ENCODE results near the gene CEBPE.

Gene CEBPE

GRCh38 chr14:23104591-23105347 lies 14.3 kb downstream of the CEBPE start, which contains the start of gene CIROP:
CIROP (minus strand) TSS chr14:23104989; CDS start chr14:23104920, 69 bp downstream.
- DNase-seq (ENCODE audit: insufficient read length, low spot score) (no peak), FAIRE-seq (no peak)

DNA sequence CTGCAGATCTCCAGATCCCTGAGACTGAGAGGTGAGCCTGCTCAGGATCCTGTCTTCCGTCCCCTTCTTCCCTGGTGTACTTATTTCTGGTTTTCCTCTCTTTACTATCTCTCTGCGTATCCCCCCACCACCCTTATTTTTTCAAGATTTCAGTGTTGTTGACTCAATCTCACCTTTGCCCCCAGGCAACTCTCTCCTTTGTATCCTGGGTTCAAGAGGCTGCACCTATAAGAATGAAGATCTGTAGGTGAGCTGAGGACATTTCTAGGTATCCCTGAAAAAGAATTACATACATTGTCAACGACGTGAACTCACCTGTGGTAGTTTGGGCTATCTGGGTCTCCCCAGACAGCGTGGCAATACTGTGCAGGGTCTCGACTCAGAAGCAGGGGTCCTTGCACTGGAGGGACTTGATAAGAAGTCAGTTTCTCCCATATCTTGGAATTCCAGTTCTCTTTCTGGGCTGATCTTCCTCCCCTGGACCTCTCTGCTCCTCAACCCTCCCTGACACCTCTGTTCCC lies 14.9 kb downstream of the CEBPE start:
- FAIRE-seq (no peak), DNase-seq (ENCODE audit: insufficient read length, low spot score) (no peak)

GRCh38 chr14:23103581-23103980 lies 15.5 kb downstream of the CEBPE start:
- DNase-seq (ENCODE audit: insufficient read length, low spot score): no peak
- FAIRE-seq: no peak

- FAIRE-seq: no peak
- no peak for DNase-seq (ENCODE audit: insufficient read length, low spot score)
These were observed 16.3 kb downstream of the CEBPE start for GRCh38 chr14:23102801-23103200.

DNA sequence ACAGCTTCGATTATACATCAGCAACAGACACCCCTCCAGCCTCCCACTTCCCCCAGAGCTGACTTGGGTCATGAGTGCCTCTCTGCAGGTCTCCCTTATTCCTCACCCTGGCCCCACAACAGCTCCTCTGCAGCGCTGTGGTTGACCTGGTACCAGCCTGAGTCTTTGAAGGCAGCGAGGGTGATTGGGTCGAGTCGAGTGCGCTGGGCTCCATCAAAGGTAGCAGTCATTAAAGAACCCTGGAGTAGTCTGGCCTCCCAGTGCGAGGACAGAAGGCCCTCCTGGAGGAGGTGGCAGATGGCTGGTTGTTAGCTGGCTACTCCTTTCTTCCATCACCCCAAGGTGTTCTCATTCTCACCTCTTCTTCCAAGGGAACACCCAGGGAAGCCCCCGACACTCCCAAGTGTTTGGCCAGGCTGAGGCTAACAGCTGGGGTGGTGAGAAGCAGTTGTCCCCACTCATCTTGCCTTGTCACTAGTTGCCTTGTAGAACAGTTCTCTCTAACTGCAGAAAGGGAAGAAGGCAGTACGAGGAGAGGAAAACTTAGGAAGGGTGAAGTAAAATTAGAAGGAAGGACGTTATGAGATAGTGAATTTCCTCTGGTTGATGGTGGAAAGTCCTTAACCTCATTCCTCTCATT lies 16.9 kb downstream of the CEBPE start:
- no peak for DNase-seq (ENCODE audit: insufficient read length, low spot score)
- no peak for FAIRE-seq

DNA sequence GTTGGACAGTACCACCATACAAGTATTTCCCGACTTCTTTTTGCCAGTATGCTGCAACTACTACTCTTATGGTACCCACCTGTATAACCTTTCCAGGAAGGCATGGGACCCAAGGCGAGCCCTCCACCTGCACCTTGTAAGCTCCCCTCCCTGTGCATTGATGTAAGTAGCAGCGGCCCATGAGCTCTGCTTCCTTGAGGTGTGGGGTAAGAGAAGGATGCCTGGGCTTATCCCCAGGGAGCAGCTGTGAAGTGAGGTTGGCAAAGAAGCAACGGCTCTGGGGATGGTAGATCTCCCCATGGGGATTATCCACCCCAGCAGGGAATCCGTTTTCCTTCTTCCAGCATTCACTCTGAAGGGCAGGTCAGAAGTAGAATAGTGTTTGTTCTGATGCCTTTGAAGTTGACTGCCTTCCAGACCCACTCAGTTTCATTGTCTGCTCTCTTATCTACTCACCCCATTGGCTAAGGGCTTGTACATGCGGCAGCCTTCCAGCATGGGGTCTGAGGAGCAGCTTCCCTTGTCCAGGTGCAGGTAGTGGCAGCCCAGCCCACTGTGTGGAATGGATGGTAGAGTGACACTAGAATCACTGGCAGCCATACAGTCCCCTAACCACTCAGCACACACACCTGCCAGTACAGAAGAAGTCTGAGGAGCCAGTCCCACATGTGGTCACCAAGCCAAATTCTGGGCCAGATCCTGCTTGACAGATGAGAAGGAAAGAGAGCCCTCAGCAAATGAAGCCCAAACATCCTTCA lies 17.7 kb downstream of the CEBPE start:
- DNase-seq (ENCODE audit: insufficient read length, low spot score): no peak
- FAIRE-seq: no peak

DNA sequence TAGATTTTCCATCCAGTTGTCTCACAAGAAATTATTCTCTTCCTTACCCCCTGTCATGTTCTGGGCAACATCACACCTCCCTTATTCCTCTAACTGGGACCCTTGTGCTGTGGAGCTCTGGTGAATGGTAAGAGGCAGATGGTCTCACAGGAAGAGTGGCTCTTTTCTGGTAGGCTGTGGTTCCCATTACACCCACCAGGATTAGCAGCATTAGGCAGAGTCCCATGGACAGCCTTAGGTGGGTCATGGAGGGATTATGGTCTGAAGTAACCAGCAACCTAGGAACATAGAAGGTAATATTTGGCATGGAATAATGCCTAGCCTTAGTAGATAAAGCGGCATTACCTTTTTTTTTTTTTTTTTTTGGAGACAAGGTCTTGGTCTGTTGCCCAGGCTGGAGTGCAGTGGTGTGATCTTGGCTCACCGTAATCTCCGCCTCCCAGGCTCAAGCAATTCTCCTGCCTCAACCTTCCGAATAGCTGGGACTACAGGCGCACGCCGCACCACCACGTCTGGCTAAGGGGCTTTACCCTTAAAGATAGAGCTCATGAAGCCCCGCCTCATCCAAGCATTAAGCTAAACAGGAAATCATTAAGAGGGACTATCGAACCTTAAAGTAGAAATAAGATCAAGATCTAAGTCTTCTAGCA lies 19.7 kb downstream of the CEBPE start:
- DNase-seq (ENCODE audit: insufficient read length, low spot score) (no peak), FAIRE-seq (no peak)

GRCh38 chr14:23097786-23098185 lies 21.3 kb downstream of the CEBPE start:
- DNase-seq (ENCODE audit: insufficient read length, low spot score) (no peak), FAIRE-seq (no peak)

GRCh38 chr14:23095196-23096108 lies 23.6 kb downstream of the CEBPE start, which contains the start of gene C14orf119:
C14orf119 (plus strand) TSS chr14:23095505; CDS start chr14:23097659, 2,154 bp downstream.
- peak; percentile 98 for FAIRE-seq
- DNase-seq (ENCODE audit: insufficient read length, low spot score): peak; percentile 86

DNA sequence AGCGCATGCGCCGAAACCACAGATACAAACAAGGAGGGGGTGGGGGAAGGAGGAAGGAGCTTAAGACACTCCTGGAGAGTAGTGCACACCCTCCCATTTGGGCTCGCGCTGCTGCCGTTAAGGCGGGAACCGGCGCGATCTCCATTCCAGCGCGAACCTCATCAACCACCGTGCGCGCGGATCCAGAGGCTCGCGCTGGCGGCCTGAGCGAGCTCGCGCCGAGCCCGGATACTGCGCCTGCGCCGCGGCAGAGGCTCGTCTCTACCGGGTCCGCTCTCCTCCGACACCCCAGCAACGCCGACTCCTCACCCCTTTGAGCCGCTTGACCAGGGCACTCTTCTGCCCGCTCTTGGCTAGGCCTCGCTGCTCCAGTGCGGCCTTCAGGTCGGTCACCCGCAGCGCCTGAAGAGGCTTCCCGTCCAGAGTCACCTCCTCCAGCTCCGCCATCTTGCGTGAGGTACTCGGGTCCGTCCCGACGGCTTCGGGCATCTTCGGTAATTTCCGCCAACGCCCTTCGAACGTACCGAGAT lies 24.3 kb downstream of the CEBPE start, which contains the start of gene ACIN1:
Gene ACIN1, minus strand, starts transcription at position 471 of the 530 bp plus-strand sequence. Its CDS starts 24 bp downstream, at position 447.
- no peak for FAIRE-seq
- no peak for DNase-seq (ENCODE audit: insufficient read length, low spot score)

DNA sequence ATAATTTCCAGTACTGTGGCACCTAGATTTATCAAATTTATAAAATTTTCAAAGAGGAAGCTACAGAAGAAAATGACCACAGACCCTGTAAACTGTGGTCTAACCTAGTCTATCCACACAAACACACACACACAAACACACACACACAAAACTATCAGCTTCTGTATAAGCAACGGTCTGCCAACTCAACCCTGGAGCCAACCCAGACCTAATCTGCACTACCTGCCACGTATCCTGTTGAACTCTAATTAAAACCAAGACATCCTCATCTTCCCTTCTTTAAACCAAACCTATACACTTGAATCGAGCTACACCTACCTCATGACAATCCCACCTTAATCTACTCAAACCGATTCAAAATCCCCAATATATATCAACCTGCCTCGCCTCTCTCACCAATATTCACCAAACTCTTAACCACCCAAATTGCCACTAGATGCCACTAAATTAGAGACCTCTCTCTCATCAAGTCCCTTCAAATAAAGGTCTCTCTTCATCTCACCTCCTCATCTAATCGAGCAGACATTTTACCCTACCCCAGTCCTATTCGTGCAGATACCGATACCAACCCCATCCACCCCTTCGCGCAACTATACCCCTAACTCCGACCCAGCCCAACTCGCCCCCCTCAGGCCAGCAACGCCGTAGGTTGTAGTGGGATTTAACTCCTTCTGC lies 24.9 kb downstream of the CEBPE start:
- peak; percentile 75 for FAIRE-seq
- DNase-seq (ENCODE audit: insufficient read length, low spot score): peak; percentile 61

DNA sequence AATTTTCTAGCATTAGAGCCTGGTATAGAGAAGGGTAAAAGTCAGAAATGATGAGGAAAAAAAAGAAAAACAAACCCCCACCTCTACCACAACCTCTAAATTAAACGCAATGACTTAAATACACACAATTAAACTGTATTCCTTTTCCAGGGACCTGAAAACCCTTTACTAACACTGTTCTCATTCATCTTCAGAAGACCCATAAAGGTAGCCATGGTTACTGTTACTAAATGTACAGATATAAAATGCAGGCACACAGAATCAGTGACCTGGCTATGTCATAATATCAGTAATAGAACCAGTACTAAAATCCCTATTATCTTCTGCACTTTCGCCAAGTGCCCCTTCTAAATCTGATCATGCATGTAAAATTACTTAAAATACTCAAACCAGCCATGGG lies 25.5 kb downstream of the CEBPE start:
- FAIRE-seq (no peak), DNase-seq (ENCODE audit: insufficient read length, low spot score) (no peak)

- DNase-seq (ENCODE audit: insufficient read length, low spot score) (no peak), FAIRE-seq (no peak)
These were observed 26.0 kb downstream of the CEBPE start for GRCh38 chr14:23093104-23093503.

DNA sequence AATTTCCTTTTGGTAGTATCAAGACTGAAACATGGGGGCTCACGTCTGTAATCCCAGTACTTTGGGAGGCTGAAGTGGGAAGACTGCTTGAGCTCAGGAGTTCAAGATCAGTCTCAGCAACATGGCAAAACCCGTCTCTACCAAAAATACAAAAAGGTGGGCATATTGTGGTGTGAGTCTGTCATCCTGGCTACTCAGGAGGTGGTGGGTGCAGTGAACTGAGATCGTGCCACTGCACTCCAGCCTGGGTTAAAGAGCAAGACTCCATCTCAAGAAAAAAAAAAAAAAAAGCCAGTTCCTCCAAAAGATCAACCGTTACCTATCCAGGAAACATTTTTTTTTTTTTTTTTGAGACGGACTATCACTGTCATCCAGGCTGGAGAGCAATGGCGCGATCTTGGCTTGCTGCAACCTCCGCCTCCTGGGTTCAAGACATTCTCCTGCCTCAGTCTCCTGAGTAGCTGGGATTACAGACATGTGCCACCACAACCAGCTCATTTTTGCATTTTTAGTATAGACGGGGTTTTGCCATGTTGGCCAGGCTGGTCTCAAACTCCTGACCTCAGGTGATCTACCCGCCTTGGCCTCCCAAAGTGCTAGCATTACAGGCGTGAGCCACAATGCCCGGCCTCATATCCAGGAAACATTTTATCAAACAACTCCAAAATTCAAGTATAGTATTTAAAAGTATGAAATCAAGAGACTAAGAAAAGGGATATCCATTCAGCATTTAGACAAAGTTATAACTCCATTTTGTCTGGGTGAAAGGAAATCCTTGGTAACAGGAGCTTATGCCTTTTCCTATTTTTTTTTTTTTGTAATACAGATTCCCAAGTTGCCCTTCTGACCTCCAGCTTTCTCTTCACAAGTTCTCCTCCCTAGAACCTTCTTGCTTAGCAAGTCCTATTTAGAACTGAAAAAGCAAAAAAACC lies 27.5 kb downstream of the CEBPE start:
- FAIRE-seq (no peak), DNase-seq (ENCODE audit: insufficient read length, low spot score) (no peak)

DNA sequence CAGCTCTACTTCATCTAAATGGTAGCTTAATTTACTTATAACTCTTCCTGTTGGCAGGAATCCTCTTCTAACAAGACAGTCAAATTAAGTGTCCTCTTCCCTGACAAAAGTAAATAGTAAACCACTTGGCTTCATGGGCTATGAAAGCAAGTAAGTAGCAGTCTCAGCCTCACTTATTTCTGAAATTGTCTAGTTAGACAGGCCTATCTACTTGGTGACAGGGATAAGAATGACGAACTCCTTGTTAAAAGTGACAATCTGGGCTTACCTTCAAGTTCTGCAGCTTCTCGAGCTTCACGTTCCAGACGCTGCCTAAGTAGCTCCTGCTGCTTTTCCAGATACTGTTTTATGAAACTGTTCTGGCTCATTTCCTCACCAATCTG lies 28.8 kb downstream of the CEBPE start:
- FAIRE-seq (no peak), DNase-seq (ENCODE audit: insufficient read length, low spot score) (no peak)

DNA sequence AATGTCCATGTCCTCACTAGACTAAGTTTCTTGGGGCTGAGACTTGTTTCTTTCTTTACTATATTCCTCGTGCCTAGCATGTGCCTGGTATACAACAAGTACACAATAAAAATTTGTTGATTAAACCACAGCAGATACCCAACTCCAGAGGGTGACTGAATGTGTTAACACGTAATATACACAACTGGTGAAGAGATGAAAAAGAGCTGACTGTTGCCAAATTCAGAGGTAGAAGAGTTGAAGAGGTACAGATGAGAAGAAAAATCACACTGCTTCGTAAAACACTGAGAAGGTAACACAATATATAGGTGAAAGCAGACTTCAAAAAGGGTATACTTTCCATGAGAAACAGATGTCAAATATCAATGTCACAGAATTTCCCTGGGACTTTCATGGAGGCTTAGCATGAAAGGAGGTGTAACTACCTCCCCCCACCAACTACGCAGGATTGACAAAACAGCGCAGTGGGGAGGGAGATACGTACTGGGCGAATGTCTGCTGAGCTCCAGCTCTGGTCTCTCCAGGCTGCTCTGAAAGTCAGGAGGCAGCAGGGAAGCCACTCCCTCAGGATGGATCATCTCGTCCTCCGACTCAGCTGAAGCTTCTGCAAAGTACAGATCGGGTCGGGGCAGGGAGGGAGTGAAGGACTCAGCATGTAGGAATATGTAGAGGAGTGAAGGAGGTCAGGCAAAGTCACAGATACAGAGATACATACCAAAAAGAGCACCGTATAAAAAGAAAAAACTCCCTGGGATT lies 29.4 kb downstream of the CEBPE start:
- no peak for DNase-seq (ENCODE audit: insufficient read length, low spot score)
- FAIRE-seq: no peak

DNA sequence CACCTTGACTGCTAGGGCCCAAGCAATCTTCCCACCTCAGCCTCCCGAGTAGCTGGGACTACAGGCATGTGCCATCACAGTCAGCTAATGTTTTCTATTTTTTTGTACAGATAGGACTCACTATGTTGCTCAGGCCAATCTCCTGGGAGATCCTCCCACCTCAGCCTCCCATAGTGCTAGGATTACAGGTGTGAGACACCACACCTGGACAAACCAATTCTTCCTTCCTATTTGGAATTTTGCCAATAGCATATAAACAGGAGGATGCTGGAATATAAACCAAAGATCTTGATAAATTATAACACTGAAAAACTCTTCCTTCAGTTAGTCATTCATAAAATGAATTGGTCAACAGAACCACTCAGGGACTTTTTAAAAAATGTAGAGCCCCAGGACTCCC lies 32.5 kb downstream of the CEBPE start:
- DNase-seq (ENCODE audit: insufficient read length, low spot score): no peak

More for the DNA sequence above, 32.5 kb downstream of the CEBPE start:
- FAIRE-seq: no peak

Measured in GM19239 (cell line).